GM19324 (cell line): ENCODE results near the gene RNPEP.
"Not testable (repeated sequence)": the region's sequence is repeated elsewhere in the genome, so short reads cannot be mapped to it uniquely, and the experiment has no call there.

Experiments used
- ATAC-seq: cut with Tn5 transposase; IDR thresholded peaks from one replicate; pipeline ENCODE4 v1.9.1; 2021; ENCODE audit warnings: mild to moderate bottlenecking, moderate library complexity; ENCODE audit not compliant: unreplicated experiment, low FRiP score

Gene RNPEP

GRCh38 chr1:202009326-202010179, 27.1 kb downstream of the RNPEP start:
- ATAC-seq, result peak; percentile 34

DNA sequence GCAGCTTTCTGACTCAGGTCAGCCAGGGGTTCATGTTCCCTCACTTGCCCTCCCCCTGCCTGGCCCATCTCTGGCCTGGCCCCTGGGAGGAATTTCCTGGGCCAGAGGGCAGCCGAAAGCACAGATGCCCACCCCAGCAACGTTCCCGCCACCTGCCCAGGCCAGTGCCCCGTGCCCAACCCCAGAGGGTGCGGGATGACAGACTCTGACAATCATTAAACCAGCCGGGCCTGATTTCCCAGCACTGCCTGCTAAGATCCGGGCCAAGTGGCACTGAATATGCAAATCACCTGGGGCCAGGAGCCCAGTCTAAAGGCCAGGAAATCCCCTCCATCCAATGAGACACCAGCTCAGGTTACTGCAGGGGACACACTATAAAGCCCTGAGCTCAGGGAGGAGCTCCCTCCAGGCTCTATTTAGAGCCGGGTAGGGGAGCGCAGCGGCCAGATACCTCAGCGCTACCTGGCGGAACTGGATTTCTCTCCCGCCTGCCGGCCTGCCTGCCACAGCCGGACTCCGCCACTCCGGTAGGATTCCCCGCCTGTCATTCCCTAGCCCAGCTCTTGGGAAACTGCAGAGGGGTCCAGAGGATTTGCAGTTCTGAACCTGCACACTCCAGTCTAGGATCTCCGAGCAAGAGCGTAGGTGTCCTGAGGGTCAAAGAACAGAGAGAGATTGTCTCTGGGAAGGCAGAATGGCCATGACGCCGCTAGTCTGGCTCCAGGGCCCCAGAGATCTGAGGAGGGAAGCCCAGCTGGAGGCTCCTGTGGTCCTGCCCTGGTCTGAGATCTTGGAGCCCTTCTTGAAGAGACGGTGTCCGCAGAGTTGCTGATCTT, 27.9 kb downstream of the RNPEP start, which contains the start of gene ELF3:
ELF3 (plus strand) TSS at position 408 of the 836 bp plus-strand sequence. CDS start 550 bp downstream, outside the sequence.
- ATAC-seq, result peak; percentile 70

DNA sequence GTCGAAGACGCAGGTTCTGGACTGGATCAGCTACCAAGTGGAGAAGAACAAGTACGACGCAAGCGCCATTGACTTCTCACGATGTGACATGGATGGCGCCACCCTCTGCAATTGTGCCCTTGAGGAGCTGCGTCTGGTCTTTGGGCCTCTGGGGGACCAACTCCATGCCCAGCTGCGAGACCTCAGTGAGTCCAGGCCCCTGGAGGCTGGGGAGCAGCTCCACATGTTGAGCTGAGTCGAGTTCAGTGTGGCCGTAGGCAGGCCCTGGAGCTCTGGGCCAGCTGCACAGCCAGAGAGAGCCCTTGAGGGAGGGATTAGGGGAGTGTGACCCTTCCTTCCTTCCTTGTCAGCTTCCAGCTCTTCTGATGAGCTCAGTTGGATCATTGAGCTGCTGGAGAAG, 29.5 kb downstream of the RNPEP start:
- ATAC-seq, result no peak

GRCh38 chr1:202012544-202013478, 30.4 kb downstream of the RNPEP start:
- no peak for ATAC-seq

- no peak for ATAC-seq
Measured at GRCh38 chr1:202013603-202014002, 31.2 kb downstream of the RNPEP start.

DNA sequence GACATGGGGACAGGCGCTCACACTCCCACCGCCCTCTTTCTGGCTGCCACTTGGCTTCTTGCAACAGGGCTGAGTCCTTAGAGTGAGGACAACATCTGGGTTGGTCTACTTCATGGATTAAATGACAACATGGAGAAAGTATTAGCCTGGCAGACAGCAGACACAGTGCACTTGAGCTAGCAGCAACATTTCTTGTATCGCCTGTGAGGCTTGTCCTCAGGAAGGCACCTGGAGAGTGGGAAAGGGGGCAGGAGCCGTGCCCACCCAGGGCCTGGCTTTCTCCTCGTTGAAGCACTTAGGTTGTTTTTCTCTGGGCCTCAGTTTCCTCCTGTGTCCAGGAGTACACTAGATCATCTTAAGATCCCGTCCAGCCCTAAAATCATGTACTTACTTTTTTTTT, 31.6 kb downstream of the RNPEP start:
- no peak for ATAC-seq

- no peak for ATAC-seq
Measured at GRCh38 chr1:202014915-202015661, 32.6 kb downstream of the RNPEP start.

DNA sequence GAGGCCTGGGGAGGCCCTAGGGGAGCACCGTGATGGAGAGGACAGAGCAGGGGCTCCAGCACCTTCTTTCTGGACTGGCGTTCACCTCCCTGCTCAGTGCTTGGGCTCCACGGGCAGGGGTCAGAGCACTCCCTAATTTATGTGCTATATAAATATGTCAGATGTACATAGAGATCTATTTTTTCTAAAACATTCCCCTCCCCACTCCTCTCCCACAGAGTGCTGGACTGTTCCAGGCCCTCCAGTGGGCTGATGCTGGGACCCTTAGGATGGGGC, 33.2 kb downstream of the RNPEP start:
- ATAC-seq, result no peak

GRCh38 chr1:202016022-202016810, 33.8 kb downstream of the RNPEP start:
- ATAC-seq, result no peak

DNA sequence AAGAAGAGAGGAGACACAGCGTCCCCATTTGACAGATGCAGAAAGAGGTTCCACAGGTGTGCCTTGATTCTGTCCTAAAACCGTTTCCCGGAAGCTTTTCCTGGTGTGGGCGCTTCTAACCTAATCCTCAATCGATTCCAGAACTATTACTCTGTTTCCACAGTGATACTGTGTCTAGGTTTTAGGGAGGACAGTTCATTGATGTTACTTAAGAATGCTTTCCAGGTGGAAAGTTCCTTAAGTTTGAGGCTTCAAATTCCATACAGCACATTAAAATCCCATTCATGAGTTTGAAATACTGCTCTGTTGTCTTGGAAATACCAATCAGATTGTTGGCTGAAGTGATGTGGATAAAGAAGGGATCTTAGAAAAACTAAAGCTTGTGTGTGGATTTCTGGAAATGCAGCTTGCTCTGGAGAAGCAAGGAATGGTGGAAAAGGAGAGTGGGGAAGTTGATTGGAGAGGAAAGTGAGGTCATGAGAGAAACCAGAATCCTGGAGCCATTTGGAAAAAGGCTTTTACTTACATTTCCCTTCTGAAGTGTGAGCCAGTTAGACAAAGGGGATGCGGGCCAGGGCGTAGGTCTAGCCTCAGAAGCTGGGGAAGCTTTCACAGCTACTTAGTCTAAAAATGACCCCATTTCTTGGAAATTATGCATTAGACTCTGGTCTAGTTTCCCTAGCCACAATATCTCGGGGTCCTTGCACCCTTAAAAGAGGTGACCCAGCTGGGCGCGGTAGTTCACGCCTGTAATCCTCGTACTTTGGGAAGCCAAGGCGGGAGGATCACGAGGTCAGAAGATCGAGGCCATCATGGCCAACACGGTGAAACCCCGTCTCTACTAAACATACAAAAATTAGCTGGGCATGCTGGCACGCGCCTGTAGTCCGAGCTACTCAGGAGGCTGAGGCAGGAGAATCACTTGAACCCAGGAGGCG, 34.6 kb downstream of the RNPEP start:
- ATAC-seq, result no peak

DNA sequence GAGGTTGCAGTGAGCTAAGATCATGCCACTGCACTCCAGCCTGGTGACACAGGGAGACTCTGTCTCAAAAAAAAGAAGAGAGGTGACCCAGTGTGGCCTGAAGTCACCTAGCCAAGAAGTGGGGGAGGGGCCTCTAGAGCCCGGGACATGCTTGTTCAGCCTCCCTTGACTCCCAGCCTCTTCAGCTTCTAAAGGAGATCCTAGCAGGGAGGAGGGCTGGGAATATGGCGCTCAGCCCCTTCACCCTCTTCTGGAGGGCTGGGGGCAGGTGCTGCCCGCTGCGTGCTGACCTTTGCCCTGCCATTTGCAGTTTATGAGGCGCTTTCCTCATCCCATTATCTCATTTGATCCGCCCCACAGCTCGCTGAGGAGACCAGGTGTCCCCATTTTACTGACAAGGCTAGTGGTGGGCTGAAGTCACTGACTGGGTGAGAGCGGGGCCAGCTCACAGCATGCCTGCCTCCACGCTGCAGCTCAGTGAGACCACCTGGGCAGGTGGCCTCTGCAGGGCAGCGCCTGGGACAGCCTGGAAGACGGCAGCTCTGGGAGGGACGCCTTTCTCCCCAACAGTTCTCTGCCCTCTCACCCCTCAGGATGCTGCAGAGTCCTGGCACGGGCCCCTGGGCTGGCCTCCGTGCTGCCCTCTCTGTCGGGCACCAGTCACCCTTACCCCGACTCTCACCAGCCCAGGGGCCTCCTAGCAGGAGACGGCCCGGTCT, 35.5 kb downstream of the RNPEP start:
- no peak for ATAC-seq

DNA sequence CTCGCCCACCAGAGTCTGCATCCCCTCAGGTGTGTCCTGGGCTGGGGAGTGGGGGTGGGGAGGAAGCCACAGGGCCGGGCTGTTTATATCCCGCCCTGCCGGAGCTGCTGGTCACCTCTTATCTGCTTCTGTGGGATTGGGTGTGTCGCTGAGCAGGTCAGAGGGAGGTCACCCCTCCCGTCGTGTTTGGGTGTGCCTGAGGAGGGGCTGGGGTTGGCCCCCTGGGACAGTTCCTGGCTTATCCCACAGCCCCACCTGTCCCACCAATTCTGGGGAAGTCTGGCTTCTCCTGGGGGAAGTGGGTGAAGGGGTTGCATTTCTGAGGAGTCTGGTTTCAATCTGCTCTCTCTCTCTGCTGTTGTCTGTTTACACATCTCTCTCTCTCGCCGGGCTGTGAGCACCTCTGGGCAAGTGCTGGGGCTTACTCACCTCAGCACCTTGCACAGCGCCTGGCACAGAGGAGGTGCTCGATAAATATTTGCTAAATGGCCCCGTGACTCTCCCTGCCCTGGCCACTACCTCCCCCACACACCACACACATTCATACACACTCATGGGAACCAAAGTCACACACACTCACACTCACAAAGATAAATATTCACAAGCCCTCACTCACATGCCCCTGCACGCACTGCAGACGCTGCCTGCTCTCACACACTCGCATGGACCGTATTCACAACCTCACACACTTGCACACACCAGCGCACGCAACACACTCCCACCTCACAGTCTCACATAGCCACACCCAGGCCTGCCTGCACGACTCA, 36.2 kb downstream of the RNPEP start:
- no peak for ATAC-seq

GRCh38 chr1:202019235-202019558, 36.7 kb downstream of the RNPEP start:
- ATAC-seq, result not testable (repeated sequence)

- ATAC-seq, result no peak
Measured at GRCh38 chr1:202023001-202023433, 40.6 kb downstream of the RNPEP start.

- ATAC-seq, result no peak
Measured at GRCh38 chr1:202029171-202029665, 46.8 kb downstream of the RNPEP start.

DNA sequence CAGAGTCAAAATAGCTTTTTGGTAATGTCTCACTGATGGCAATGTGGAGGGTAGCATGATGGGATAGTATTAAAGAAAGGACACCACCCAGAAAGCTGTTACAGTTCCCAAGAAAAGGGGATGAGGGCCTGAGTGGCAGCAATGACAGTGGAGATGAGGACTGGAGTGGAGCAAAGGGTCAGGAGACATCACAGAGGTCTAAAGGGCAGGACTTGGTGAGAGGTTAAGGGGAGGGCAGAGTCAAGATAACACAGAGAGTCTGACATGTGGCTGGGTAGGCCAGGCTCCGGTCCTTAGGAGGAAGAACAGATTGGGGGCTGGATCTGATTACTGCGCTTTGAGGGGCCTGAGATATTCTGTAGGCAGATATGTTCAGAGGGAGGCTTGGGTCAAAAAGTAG, 47.3 kb downstream of the RNPEP start:
- ATAC-seq, result no peak

- no peak for ATAC-seq
Measured at GRCh38 chr1:202031796-202032195, 49.3 kb downstream of the RNPEP start.
